Testis (tissue), 2 donors: ENCODE measurements around the gene HRG.

ENCODE experiments used
- POLR2A ChIP-seq: fragments of 450-650 bp; IDR thresholded peaks from one replicate; pipeline ENCODE4 v1.6.1; 2017; ENCODE audit warnings: antibody characterized with exemption, mild to moderate bottlenecking, moderate library complexity
- TF ChIP-seq, protein P1 (sequence below), 3 experiments: fragments of 450-650 bp in 2 of 3; fragments of 200-600 bp in 1 of 3; sonication (generic) in 1 of 3; IDR thresholded peaks; one replicate each; pipeline ENCODE4 v1.5.1; 2016 to 2019; ENCODE audit warnings: antibody characterized with exemption in 3 of 3, mild to moderate bottlenecking in 2 of 3, moderate library complexity in 1 of 3

DNA sequence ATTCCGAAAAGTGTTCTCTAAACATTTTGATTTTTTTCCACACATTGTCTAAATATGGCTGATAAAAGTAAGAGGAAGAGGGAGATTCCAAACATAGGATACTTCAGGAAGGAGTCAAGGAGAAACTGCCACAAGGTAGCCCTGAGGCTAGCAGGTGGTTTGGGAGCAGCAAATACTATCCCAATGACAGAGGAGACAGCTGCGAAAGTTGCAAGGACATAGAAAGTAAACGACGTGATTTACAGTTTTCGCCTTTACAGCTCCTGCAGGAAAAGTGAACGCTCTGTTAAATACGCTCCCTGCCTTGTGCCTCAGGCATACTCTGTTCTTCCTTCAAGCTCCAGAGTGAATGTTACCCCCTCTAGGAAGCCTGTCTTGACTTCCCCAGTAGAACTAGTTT lies 29.3 kb upstream of the HRG start:
- TF ChIP-seq, protein P1, sequence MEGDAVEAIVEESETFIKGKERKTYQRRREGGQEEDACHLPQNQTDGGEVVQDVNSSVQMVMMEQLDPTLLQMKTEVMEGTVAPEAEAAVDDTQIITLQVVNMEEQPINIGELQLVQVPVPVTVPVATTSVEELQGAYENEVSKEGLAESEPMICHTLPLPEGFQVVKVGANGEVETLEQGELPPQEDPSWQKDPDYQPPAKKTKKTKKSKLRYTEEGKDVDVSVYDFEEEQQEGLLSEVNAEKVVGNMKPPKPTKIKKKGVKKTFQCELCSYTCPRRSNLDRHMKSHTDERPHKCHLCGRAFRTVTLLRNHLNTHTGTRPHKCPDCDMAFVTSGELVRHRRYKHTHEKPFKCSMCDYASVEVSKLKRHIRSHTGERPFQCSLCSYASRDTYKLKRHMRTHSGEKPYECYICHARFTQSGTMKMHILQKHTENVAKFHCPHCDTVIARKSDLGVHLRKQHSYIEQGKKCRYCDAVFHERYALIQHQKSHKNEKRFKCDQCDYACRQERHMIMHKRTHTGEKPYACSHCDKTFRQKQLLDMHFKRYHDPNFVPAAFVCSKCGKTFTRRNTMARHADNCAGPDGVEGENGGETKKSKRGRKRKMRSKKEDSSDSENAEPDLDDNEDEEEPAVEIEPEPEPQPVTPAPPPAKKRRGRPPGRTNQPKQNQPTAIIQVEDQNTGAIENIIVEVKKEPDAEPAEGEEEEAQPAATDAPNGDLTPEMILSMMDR (IDR thresholded peaks at IDR 0.05), result no peak
- TF ChIP-seq POLR2A, result no peak
